Body of pancreas (tissue), 4 donors: ENCODE results near the gene CCDC51.

ENCODE experiments used
- POLR2A ChIP-seq, 3 donors: fragments of 450-650 bp; IDR thresholded peaks; one replicate each; pipeline ENCODE4 v1.6.1; 2016; ENCODE audit warnings: antibody characterized with exemption in 3 of 3, mild to moderate bottlenecking in 2 of 3
- TF ChIP-seq, protein P1 (sequence below), 7 experiments: fragments of 450-650 bp in 4 of 7; fragments of 200-600 bp in 3 of 7; sonication (generic) in 3 of 7; IDR thresholded peaks; one replicate each; pipeline ENCODE4 v1.5.1; 2016 to 2019; ENCODE audit warnings: antibody characterized with exemption in 7 of 7

DNA sequence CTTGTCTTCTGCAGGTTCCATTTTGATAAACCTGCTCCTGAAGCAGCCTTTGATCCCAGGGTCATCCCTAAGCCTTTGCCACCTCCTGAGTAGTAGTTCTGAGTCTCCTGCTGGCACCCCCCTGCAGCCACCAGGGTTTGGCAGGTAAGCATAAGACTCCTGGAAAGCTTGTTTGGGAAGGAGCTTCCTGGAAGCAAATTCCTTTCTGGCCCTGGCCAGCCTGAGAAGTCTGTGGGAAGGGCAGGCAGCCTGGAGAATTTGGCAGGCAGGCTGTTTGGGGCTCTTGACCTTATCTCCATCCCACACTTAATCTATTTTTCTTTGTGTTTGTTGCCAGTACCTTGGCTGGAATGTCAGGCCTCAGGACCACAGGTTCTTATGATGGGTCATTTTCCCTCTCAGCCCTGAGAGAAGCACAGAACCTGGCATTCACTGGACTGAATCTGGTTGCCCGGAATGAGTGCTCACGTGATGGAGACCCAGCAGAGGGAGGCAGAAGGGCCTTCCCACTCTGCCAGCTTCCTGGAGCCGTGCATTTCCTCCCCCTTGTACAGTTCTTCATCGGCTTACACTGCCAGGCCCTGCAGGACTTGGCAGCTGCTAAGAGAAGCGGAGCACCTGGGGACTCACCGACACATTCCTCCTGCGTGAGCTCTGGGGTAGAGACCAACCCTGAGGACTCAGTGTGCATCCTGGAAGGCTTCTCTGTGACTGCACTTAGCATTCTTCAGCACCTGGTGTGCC lies 20.0 kb upstream of the CCDC51 start:
- TF ChIP-seq, protein P1, sequence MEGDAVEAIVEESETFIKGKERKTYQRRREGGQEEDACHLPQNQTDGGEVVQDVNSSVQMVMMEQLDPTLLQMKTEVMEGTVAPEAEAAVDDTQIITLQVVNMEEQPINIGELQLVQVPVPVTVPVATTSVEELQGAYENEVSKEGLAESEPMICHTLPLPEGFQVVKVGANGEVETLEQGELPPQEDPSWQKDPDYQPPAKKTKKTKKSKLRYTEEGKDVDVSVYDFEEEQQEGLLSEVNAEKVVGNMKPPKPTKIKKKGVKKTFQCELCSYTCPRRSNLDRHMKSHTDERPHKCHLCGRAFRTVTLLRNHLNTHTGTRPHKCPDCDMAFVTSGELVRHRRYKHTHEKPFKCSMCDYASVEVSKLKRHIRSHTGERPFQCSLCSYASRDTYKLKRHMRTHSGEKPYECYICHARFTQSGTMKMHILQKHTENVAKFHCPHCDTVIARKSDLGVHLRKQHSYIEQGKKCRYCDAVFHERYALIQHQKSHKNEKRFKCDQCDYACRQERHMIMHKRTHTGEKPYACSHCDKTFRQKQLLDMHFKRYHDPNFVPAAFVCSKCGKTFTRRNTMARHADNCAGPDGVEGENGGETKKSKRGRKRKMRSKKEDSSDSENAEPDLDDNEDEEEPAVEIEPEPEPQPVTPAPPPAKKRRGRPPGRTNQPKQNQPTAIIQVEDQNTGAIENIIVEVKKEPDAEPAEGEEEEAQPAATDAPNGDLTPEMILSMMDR (IDR thresholded peaks at IDR 0.05), result no peak
- no peak for TF ChIP-seq POLR2A (IDR thresholded peaks at IDR 0.05)
